Hematopoietic multipotent progenitor cell (in vitro differentiated cells): ENCODE data around the gene CORO2B. TPM values are rescaled to one million over a fixed set of nuclear protein-coding genes. Genes with fewer than 3 reads are reported as not detected.

Experiments
- DNase-seq, 3 donors: peaks; one replicate each; pipeline ENCODE4 v3.0.0-alpha.2; 2011 to 2015; ENCODE audit warnings: low read depth in 2 of 3, low spot score in 2 of 3
- total RNA-seq: library from RNA; depleted of rRNA; stranded (reverse); fragments of >200 nt; gene quantifications from one replicate; pipeline ENCODE4 v1.2.3, GENCODE V29; 2012

CORO2B gene
- total RNA-seq = under 0.01 TPM

- DNase-seq = peak in 1 of 3 donors; percentile 14
Measured at GRCh38 chr15:68578980-68579935, at the start of gene CORO2B. Gene CORO2B, plus strand, starts transcription at chr15:68578993. Its CDS starts 270 bp downstream, at chr15:68579263.

GRCh38 chr15:68531387-68532179 lies 47.2 kb upstream of the CORO2B start:
- DNase-seq = peak in 1 of 3 donors; percentile 55

GRCh38 chr15:68536331-68537095 lies 42.3 kb upstream of the CORO2B start:
- no peak for DNase-seq

- no peak for DNase-seq
Measured at GRCh38 chr15:68537097-68537496, 41.7 kb upstream of the CORO2B start.

- no peak for DNase-seq
Measured at GRCh38 chr15:68537506-68537905, 41.3 kb upstream of the CORO2B start.

- no peak for DNase-seq
Measured at GRCh38 chr15:68538311-68538710, 40.5 kb upstream of the CORO2B start.

- DNase-seq = no peak
Measured at GRCh38 chr15:68541743-68542142, 37.0 kb upstream of the CORO2B start.

- DNase-seq = no peak
Measured at GRCh38 chr15:68542348-68542747, 36.4 kb upstream of the CORO2B start.

- no peak for DNase-seq
Measured at GRCh38 chr15:68542771-68543164, 36.0 kb upstream of the CORO2B start.

GRCh38 chr15:68543165-68544008 lies 35.4 kb upstream of the CORO2B start:
- DNase-seq = no peak

- DNase-seq = no peak
Measured at GRCh38 chr15:68546318-68546717, 32.5 kb upstream of the CORO2B start.

- no peak for DNase-seq
Measured at GRCh38 chr15:68548364-68548763, 30.4 kb upstream of the CORO2B start.

GRCh38 chr15:68550004-68550403 lies 28.8 kb upstream of the CORO2B start:
- DNase-seq = no peak

- peak; percentile 41 to 72 (median 50) for DNase-seq
Measured at GRCh38 chr15:68550498-68551295, 28.1 kb upstream of the CORO2B start.

- DNase-seq = no peak
Measured at GRCh38 chr15:68551296-68551635, 27.5 kb upstream of the CORO2B start.

- DNase-seq = no peak
Measured at GRCh38 chr15:68552344-68552743, 26.4 kb upstream of the CORO2B start.

GRCh38 chr15:68552773-68553172 lies 26.0 kb upstream of the CORO2B start:
- no peak for DNase-seq

- no peak for DNase-seq
Measured at GRCh38 chr15:68553314-68553993, 25.3 kb upstream of the CORO2B start.
